GM21825 (cell line): ENCODE results near the gene GNG13.
"Not testable (repeated sequence)": the region's sequence is repeated elsewhere in the genome, so short reads cannot be mapped to it uniquely, and the experiment has no call there.

Source experiments
- ATAC-seq: cut with Tn5 transposase; IDR thresholded peaks from one replicate; pipeline ENCODE4 v1.9.1; 2021; ENCODE audit warnings: mild to moderate bottlenecking, moderate library complexity; ENCODE audit not compliant: unreplicated experiment

Gene GNG13

DNA sequence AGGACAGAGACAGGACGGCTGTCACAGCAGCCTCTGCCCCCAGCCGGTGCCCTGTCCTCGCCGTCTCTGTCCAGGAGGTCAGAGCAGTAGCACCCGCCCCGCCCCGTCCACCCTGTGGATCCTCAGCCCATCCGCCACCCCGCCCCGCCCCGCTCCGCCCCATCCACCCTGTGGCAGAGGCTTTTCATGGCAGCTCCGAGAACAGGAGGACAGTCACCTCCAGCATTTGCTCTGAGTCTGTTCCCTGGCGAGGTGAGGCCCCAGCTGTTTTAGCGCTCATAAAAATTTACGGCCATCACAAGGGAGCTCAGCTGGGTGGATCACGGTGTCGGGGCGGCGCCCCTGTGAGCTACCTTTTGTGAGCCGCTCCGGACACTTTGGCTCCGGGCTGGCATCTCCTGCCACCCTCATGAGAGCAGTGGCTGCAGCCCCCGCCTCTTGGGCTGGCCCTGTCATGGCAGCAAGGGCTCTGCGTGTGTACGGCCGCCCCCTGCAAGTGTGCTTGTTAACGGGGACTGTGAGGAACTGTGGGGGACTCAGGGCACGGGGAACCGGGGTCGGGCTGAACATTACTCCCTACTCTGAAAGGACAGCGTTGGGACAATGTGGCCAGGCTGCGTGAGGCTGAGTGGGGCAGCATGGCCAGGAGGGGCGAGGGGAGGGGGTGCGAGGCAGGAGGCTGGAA, 32.3 kb upstream of the GNG13 start:
- ATAC-seq: no peak

DNA sequence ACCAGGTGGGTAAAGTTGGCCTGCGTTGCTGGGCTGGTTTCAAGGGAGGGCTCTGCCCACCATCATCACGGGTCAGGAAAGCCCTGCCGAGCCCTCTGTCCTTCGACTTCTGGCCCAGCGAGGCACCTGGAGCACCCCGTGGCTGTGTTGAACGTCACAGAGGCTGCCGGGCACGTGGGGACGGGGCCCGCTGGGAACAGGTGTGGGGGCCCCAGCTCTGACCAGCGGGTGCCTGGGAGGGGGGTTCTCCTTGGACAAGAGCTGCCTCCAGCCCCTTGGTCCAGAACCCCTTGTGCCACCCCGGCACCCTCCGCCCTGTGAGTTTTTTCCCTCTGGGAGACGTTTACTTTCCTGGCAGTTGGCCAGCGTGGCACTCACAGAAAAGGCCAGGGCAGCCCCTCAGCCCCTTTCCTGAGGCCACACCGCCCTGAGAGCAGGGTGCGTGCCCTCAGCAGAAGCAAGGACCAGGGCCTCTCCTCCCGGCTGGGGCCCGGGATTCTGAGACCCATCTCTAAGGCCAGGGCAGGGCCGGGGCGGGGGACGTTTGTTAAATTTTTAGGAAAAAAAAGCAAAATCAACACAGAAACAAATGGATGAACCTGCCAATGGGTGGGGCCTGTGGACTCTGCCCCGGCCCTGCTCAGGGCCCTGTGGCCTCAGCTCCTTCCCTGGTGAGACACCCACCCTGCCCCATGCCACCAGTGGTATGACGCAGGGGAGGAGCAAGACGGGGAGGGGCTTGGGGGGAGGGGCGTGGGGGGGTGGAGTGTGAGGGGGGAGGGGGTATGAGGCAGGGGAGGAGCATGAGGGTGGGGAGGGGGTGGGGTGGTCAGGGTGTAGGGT, 31.3 kb upstream of the GNG13 start:
- ATAC-seq: no peak

DNA sequence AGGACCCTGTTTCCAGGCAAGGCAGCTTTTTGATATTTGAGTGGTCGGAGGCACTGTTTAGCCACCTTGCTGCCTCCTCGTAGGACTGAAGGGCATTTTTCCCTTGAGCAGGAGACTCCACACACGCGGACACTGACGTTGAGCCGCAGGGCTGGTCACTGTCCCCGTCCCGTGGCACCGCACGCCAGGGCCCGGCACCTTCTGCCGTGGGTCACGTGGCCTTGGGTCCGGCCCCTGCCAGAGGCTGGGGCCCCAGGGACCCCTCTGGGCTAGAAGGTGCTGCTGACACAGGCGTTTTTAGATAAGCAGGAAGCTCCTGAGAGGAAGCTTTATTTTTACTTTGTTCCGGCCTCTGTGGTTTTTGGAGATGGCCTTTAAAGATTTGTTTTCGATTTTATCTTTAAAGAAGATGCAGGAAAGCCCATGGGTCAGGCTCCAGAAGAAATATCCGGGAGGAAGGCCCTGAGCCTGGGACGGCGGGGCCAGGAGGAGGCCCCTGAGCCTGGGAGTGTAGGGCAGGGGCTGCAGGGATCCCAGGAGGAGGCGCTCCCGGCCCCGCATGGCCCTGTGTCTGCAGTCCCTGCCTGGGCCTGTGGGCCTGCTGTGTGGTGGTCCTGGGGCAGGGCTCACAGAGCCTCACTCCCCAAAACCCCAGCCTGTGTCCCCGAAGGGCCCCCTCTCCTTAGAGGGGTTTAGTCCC, 30.5 kb upstream of the GNG13 start:
- ATAC-seq: no peak

DNA sequence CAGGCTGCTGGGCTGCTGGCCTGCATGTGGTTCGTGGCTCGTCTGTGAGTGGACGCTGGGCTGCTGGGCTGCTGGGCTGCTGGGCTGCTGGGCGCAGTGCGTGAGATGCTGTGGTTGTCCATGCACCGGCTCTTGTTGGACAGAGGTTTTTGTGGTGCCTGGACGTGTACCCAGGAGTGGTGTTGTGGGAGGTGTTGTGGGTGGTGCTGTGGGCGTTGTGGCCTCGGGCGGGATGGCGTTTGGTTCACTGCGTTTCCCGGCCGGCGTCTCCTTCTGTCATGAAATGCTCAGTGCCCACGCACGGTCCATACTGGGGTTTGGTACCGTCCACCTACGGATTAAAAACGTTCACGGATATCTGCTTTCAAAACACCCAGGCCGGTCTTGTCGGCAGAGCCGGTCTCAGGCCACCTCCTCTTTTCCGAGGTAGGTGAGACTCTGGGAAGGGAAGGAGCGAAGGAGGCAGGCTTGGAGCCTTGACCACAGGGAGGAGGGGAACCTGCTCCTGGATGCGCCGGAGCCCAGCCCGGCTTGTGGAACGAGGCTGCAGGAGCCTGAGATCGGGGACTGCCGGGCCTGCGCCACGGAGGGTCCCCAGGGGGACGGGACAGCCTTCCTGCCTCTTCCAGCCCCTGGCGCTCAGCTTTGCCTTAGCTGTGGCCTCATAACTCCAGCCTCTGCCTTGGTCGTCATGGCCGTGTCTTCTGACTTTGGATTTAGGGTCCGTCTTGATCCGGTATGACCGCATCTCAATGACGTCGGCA, 29.8 kb upstream of the GNG13 start:
- ATAC-seq: no peak

DNA sequence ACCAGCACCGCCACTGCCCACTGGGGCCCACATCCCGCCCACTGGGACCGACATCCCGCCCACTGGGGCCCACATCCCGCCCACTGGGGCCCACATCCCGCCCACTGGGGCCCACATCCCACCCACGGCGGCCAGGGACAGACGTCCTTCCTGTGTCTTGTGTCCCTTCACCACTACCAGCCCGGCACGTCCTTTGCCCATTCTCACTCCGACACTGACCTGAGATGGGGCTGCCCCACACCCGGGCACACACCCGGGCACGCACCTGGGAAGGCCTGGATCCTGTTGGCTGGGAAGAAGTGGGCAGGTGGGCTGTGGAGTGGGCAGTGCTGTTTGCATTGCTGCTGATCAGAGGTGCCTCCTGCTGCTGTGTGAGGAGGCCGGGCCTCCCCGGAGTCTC, 28.4 kb upstream of the GNG13 start:
- ATAC-seq: no peak

DNA sequence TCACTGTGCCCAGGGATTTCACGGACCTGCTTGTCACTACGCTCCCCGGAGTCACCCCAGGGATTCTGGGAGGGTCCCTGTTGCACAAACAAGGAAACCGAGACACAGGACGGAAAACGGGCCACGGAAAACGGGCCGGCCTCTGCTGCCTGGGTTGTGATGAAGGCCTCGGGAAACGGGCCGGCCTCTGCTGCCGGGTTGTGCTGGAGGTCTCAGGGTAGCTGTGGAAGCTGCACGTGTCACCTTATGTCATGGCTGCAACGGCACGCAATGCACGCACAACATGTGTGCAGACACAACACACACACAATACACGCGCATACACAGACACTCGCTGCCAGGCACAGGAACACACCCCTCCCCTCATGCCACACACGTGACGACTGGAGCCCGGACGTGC, 27.0 kb upstream of the GNG13 start:
- ATAC-seq: no peak

DNA sequence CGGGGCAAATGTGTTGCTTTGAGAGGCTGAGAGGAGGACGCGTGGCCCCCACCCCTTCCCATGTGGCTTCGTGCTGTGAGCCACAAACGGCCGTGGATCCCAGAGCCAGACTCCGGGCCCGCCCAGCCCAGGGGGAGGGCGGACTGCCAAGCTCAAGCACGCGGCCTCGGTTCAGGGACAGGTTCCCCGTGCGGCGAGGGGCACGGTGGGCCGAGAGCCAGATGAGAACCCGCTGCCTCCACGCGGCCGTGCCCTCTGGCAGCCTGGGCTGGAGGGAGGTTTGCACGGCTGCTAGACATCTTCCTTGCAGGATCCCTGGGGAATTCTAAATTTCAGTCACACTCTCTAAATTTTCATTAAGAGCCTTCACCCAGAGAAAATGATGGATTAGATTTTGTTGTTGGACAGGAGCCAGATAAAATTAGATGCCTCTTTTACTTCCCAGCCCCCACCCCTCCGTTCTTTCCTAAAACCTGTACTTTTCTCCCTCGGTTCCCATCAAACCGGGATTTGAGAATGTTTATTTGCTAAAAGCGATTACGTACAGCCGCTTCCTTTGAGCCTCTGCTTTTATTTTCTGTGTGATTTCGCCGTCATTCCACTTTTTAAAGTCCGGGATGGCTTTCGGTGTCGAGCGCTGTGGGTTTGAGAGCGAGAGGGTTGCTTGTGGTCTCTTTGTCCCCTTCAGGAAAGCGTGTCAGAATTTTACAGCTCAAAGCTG, 25.0 kb upstream of the GNG13 start:
- no peak for ATAC-seq

DNA sequence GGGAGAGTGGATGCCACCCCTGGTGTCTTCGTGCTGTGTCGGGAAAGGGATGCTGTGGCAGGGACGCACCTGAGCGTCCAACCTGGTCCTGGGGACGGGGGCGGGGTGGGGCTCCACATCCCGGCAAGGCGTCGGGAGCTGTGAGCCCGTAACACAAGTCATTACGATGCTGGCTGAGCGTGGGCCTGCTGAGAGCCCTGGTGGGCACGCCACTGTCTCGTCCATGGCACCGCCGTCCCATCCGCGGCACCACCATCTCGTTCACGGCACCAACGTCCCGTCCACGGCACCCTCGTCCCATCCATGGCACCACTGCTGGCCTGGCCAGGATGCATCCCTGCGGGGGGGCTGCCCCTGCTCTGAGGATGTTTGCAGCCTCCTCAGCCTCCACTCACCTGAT, 24.1 kb upstream of the GNG13 start:
- ATAC-seq: no peak

DNA sequence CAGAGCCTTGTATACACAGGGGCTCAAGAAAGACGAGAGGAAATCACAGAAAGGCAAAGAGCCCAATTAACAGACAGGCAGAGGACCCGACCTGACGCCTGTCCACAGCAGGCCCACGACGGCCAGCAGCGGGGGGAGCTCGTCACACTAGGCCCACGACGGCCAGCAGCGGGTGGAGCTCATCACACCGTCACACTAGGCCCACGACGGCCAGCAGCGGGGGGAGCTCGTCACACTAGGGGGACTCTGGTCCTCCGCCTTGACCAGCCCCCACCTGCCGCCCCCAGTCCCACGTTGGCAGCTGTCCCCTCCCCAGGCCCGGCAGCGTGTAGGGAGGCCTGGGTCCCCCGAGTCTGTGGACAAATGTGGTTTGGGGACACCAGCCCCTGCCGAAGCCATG, 23.7 kb upstream of the GNG13 start:
- no peak for ATAC-seq

DNA sequence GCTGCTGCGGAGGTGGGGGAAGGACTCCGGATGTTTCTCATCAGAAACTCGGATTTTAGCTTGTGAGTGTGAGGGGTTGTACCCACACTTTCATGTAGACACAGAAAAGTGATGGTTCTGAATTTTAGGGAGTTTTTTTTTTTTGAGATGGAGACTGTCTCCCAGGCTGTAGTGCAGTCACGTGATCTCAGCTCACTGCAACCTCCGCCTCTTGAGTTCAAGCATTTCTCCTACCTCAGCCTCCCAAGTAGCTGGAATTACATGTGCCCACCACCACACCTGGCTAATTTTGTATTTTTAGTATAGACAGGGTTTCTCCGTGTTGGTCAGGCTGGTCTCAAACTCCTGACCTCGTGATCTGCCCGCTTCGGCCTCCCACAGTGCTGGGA, 22.4 kb upstream of the GNG13 start:
- no peak for ATAC-seq

DNA sequence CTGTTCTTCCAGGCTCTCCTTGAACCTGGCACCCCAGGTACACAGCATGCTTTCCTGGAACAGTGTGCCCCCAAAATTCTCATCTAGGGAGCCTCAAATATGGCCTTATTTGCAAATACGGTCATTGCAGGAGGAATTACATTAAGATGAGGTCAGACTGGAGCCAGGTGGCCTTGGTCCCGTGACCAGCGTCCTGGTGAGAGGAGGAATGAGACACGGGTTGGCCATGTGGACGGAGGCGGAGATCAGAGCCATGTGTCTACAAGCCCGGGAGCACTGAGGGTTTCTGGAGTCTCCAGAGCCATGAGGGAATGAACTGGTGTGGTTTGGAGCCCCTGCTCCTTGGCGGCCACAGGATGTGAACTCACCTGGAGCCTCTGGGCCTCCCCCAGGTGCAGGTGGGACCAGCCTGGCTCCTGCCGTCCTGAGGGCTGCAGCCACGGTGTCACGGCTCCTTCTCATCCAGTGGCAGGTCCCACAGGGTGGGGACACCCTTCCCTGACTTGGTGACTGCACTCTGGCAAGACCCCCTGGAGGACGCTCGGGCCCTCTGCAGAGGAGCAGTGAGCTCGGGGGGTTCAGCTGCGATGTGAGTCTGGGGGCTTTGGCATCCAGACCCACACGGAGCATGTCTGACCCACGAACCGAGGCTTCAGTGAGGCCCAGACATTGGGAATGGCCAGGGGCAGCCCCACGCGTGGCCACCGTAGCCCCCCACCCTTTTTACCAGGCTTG, 21.8 kb upstream of the GNG13 start:
- ATAC-seq: no peak

DNA sequence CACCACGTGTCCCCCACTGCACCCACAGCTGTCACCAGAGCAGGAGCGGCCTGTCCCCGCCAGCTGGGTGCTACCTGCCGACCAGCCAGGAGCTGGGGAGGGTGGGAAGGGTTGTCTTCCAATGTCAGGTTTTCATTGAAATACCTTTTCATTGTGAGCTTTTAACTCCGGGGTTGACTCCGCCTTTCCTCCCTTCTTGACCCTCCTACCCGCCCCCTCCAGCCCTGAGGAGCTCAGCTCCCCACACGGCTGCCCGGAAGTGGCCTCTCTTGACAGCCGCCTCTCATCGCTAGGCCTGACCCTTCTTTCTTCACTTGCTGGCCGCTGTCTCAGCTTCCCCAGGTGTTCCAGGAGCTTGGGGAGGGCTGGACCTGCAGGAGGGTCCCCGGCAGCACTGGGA, 21.2 kb upstream of the GNG13 start:
- ATAC-seq: no peak

DNA sequence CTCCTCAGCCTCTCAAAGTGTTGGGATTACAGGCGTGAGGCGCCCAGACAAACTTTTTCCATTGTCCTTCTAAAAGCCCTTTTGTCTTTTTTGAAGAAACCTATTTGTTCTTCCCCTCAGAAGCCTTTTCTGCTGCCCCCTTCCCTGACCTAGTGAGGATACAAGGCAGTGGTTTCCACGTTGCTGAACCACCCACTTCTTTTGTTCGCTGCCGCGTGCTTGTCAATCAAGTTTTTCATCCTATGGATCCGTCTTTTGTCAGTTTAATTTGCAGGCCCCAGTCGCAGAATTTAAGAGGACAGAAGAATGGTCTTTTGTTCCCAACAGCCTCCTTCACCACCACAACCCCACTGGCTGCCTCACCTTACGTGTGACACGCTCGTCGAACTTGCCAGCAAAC, 20.2 kb upstream of the GNG13 start:
- ATAC-seq: no peak

DNA sequence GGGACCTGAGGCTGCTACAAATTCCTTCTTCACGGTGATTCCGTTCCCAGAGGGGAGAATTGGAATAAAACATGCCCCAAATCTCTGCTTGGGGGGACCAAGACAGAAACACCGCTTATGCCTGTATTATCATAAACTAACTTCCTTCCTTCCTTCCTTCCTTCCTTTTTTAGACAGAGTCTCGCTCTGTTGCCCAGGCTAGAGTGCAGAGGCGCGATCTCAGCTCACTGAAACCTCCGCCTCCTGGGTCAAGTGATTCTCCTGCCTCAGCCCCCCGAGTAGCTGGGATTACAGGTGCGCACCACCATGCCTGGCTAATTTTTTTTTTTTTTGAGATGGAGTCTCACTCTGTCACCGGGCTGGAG, 19.5 kb upstream of the GNG13 start:
- ATAC-seq: not testable (repeated sequence)

DNA sequence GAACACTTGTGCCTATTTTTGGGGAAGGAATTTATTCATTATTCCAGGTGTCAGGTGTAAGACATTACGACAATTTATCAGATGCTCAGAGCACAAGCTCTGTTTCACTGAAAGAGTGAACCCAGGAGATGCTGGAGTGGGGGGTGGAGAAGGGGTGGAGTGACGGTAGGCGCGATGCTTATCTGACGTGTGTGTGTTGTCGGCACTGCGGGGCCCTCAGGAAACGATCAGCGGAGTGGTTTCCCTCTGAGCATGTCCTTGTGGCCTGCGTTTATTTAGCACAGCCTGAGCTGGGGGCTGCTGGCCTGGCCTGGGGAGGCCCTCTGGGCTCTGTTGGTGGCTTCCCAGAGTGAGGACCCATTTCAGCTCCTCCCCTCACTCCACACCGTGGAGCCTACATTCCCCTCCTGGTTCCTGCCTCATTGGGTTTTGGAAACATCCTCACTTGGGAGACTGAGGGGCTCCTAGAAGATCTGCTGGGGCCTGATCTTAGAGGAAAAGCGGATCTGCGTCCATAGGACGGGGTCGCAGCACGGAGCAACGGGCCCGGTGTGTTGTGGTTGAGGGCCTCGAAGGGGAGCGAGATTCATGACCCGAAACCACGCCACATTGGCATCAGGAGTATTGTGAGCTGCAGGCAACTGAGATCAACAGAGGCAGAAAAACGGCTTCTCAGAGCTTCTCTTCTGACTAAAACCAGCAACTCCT, 19.0 kb upstream of the GNG13 start:
- ATAC-seq: no peak

DNA sequence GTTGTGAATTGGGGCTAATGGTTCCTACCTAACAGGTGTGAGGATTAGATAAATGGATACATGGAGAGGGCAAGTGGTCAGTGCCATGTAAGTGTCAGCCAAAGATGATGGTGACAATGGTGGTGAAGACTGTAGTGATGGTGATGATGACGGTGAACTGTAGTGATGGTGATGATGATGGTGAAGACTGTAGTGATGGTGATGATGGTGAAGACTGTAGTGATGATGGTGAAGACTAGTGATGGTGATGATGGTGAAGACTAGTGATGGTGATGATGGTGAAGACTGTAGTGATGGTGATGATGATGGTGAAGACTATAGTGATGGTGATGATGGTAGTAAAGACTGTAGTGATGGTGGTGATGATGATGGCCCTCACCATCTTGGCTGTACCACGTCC, 18.1 kb upstream of the GNG13 start:
- no peak for ATAC-seq

DNA sequence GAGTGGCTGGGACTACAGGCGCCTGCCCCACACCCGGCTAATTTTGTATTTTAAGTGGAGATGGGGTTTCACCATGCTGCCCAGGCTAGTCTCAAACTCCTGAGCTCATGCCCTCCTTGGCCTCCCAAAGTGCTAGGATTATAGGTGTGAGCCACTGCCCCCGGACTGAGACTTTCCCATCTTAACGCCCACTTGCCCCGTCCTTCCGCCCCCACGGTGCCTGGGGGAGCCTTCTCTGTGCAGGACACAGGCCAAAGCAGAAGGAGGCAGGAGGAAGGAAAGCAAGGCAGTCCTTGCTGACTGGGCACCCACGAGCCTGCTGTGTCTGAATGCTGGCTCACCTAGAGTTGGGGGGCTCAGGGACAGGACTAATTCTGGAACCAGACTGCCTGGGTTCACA, 17.6 kb upstream of the GNG13 start:
- no peak for ATAC-seq

DNA sequence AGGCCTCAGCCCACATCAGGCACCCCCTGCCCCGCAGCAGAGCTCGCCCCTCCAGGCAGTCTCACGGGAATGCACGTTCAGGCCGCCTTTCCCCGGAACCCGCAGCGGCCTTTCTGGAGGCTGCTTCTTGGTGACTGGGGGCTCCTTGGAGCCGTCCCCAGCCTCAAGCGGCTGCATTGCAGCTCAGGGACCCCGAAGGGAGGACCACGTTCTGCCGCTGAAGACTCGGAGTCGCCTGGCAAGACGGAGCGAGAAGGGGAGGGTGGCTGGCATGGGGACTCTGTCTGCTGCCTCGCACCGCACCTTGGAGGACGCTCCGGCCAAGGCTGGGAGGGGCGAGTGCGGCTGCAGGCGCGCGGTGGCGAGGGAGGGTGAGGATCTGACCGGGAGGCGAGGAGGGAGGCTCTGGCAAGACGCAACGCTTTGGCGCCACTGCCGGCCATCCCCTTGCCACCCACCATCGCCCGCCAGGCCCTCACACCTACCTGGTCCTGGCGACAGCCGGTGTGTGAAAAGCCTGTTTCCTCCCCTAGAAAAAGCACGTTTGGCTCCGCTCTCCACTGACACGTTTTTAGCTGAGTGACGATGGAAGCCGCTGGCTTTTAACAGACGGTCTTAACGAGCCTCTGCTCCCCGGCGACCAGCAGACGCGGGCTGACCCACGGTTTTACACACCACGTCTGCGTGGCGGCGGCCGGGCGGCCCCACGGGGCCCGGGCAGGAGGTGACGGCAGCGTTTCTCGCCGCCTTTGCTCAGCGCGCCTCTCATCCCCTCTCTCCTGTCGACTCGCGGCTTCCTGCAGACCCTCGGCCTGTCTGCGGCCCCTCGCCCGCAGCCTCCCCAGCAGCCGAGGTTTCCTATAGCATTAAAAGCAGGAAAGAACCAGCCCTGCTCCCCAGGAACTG, 16.7 kb upstream of the GNG13 start:
- ATAC-seq: no peak
